K562 treated with DMSO at 1 percent for 4 hours (cell line): ENCODE results near the gene OR2A14. TPM values are rescaled to one million over a fixed set of nuclear protein-coding genes. Genes with fewer than 3 reads are reported as not detected.

ENCODE experiments used
- total RNA-seq: library from RNA; unstranded; fragments of 300-600 nt; gene quantifications from 2 replicates; pipeline ENCODE4 v1.2.3, GENCODE V29; 2022; ENCODE audit not compliant: insufficient read depth

OR2A14 gene
- total RNA-seq, result not detected in 2 replicates

GRCh38 chr7:144122876-144123275, at the start of gene OR2A14:
Gene OR2A14, plus strand, starts transcription at chr7:144123176. Its CDS starts 5,937 bp downstream, at chr7:144129113.

GRCh38 chr7:144085978-144086377, 37.0 kb upstream of the OR2A14 start, which contains the start of gene OR2A12:
Gene OR2A12, plus strand, starts transcription at chr7:144086278. Its CDS starts 8,830 bp downstream, at chr7:144095108.

GRCh38 chr7:144109283-144109682, 13.7 kb upstream of the OR2A14 start, which contains the start of gene OR2A2:
Gene OR2A2, plus strand, starts transcription at chr7:144109583. Its CDS starts 0 bp downstream, at chr7:144109583.

Other genes with a start within 250 kb of the OR2A14 start
- 41.4 and 47.2 TPM in 2 replicates for gene TCAF1, start 221.0 kb upstream of the OR2A14 start, total RNA-seq
- gene OR2F2, start 187.9 kb upstream of the OR2A14 start, total RNA-seq, result not detected in 2 replicates
- gene OR2F1, start 168.3 kb upstream of the OR2A14 start, total RNA-seq, result not detected in 2 replicates
- gene OR6B1, start 122.9 kb upstream of the OR2A14 start, total RNA-seq, result not detected in 2 replicates
- not detected in 2 replicates for gene OR2A5, start 74.2 kb upstream of the OR2A14 start, total RNA-seq
- gene OR2A25, start 53.4 kb upstream of the OR2A14 start, total RNA-seq, result not detected in 2 replicates
- gene OR2A12, start 36.9 kb upstream of the OR2A14 start, total RNA-seq, result not detected in 2 replicates
- gene OR2A2, start 13.6 kb upstream of the OR2A14 start, total RNA-seq, result not detected in 2 replicates
- gene CTAGE4, start 60.3 kb downstream of the OR2A14 start, total RNA-seq, result not detected in 2 replicates
- gene ARHGEF35, start 72.7 kb downstream of the OR2A14 start, total RNA-seq, result not detected in 2 replicates
- gene OR2A42, start 116.4 kb downstream of the OR2A14 start, total RNA-seq, result not detected in 2 replicates
- not detected in 2 replicates for gene OR2A7, start 141.6 kb downstream of the OR2A14 start, total RNA-seq
- gene CTAGE8, start 146.1 kb downstream of the OR2A14 start, total RNA-seq, result not detected in 2 replicates
- not detected in 2 replicates for gene OR2A1, start 189.2 kb downstream of the OR2A14 start, total RNA-seq
- gene ARHGEF5, start 232.2 kb downstream of the OR2A14 start, total RNA-seq, result not detected in 2 replicates